ENCODE results near the gene IPO9. TPM values are rescaled to one million over a fixed set of nuclear protein-coding genes. Genes with fewer than 3 reads are reported as not detected.

IPO9 gene
- total RNA-seq, 1 donor from 2014 or later = 50.2 TPM

- Mint-ChIP-seq H3K27me3 (ENCODE audit: low read depth, unreplicated experiment) (no peaks in the 10 kb centered on the region), H3K4me1 (ENCODE audit: low read depth, unreplicated experiment) (peaks cover 24% of the 10 kb centered on the region), H3K4me3 (ENCODE audit: unreplicated experiment) (no peak overlapping the region), H3K36me3 (ENCODE audit: low read depth, unreplicated experiment) (peaks cover 18% of the 10 kb centered on the region), H3K27ac (ENCODE audit: unreplicated experiment) (no peak overlapping the region), H3K9me3 (ENCODE audit: unreplicated experiment) (no peaks in the 10 kb centered on the region)
- H3K27me3 ChIP-seq (ENCODE audit: insufficient read depth, low read length) = no peaks in the 10 kb centered on the region
- H3K36me3 ChIP-seq (ENCODE audit: insufficient read depth, low read length) = peaks cover 27% of the 10 kb centered on the region
- no peak for TF ChIP-seq EZH2 (IDR thresholded peaks at IDR 0.05; ENCODE audit: insufficient read depth, low read length)
- TF ChIP-seq, protein P1, sequence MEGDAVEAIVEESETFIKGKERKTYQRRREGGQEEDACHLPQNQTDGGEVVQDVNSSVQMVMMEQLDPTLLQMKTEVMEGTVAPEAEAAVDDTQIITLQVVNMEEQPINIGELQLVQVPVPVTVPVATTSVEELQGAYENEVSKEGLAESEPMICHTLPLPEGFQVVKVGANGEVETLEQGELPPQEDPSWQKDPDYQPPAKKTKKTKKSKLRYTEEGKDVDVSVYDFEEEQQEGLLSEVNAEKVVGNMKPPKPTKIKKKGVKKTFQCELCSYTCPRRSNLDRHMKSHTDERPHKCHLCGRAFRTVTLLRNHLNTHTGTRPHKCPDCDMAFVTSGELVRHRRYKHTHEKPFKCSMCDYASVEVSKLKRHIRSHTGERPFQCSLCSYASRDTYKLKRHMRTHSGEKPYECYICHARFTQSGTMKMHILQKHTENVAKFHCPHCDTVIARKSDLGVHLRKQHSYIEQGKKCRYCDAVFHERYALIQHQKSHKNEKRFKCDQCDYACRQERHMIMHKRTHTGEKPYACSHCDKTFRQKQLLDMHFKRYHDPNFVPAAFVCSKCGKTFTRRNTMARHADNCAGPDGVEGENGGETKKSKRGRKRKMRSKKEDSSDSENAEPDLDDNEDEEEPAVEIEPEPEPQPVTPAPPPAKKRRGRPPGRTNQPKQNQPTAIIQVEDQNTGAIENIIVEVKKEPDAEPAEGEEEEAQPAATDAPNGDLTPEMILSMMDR (IDR thresholded peaks at IDR 0.05; ENCODE audit: insufficient read depth, low read depth, low read length) = no peak
- no peak overlapping the region for H2AFZ ChIP-seq (ENCODE audit: low read depth, low read length)
- H3K4me3 ChIP-seq (ENCODE audit: insufficient read depth, low read depth, low read length) = no peak overlapping the region
- DNase-seq (ENCODE audit: low read depth) = peak; percentile 36
- no peak overlapping the region for H3K27ac ChIP-seq (ENCODE audit: low read depth, low read length)
- H3K79me2 ChIP-seq (ENCODE audit: insufficient read depth, low read length) = peaks cover 28% of the 10 kb centered on the region
- peaks cover 20% of the 10 kb centered on the region for H3K4me1 ChIP-seq (ENCODE audit: insufficient read depth, low read length)
- H3K9me3 ChIP-seq (ENCODE audit: insufficient read depth, low read depth, low read length) = no peaks in the 10 kb centered on the region
- FAIRE-seq = no peak
- H3K9ac ChIP-seq (ENCODE audit: low read length) = no peak overlapping the region
- H3K4me2 ChIP-seq (ENCODE audit: low read length) = no peak overlapping the region
- peaks cover 43% of the 10 kb centered on the region for H4K20me1 ChIP-seq (ENCODE audit: insufficient read depth, low read length)
Observed at GRCh38 chr1:201826830-201827229, 2.1 kb upstream of the IPO9 start.

DNA sequence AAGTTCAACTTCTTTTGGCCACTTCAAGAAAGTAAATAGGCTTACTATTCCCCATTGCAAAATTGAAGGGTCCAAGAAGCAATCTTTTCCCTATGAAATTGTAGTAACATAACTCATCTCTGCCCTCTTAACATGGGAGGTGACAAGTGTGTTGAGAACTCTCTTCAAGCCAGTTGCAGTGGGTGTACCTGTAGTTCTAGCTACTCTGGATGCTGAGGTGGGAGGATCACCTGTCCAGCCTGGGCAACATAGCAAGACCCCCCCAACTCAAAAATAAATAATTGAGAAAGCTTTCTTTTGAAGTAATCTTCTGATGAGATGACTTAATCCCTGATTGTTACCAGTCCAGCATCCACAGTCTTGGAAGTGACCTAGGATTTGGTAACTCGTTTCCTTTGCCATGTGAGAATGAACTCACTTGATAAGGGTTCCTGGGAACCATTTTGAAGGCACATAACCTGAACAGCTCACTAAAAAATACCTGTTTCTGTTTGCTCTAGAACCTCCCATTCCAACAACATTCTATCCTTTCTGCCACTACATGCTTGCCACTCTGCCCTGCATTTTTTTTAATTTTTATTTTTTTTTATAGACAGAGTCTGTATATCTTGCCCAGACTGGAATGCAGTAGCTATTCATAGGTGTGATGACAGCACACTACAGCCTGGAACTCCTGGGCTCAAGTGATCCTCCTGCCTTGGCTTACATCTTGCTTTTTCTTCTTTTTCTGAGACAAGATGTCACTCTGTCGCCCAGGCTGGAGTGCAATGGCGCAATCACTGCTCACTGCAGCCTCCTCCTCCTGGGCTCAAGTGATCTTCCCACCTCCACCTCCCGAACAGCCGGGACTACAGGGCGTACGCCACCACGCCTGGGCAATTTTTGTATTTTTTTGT is 1.4 kb upstream of the IPO9 start:
- Histone ChIP-seq H3K9ac (ENCODE audit: low read length) (peak overlapping the region; percentile 98), H3K27ac (ENCODE audit: low read depth, low read length) (no peak overlapping the region), H2AFZ (ENCODE audit: low read depth, low read length) (no peak overlapping the region), H3K9me3 (ENCODE audit: insufficient read depth, low read depth, low read length) (no peaks in the 10 kb centered on the region), H3K4me2 (ENCODE audit: low read length) (peak overlapping the region; percentile 81), H3K4me1 (ENCODE audit: insufficient read depth, low read length) (peaks cover 20% of the 10 kb centered on the region), H3K79me2 (ENCODE audit: insufficient read depth, low read length) (peaks cover 35% of the 10 kb centered on the region), H3K36me3 (ENCODE audit: insufficient read depth, low read length) (peaks cover 20% of the 10 kb centered on the region), H4K20me1 (ENCODE audit: insufficient read depth, low read length) (peaks cover 41% of the 10 kb centered on the region), H3K4me3 (ENCODE audit: insufficient read depth, low read depth, low read length) (no peak overlapping the region), H3K27me3 (ENCODE audit: insufficient read depth, low read length) (no peaks in the 10 kb centered on the region)
- FAIRE-seq = no peak
- Mint-ChIP-seq H3K9me3 (ENCODE audit: unreplicated experiment) (no peaks in the 10 kb centered on the region), H3K4me3 (ENCODE audit: unreplicated experiment) (peak overlapping the region; percentile 99), H3K27ac (ENCODE audit: unreplicated experiment) (peak overlapping the region; percentile 84), H3K27me3 (ENCODE audit: low read depth, unreplicated experiment) (no peaks in the 10 kb centered on the region), H3K4me1 (ENCODE audit: low read depth, unreplicated experiment) (peaks cover 24% of the 10 kb centered on the region), H3K36me3 (ENCODE audit: low read depth, unreplicated experiment) (peaks cover 10% of the 10 kb centered on the region)
- TF ChIP-seq, protein P1 (IDR thresholded peaks at IDR 0.05; ENCODE audit: insufficient read depth, low read depth, low read length) = no peak
- no peak for TF ChIP-seq EZH2 (IDR thresholded peaks at IDR 0.05; ENCODE audit: insufficient read depth, low read length)
- DNase-seq (ENCODE audit: low read depth) = no peak

Measured in astrocyte (in vitro differentiated cells and primary cell).